ENCODE results near the gene DUSP2.

DUSP2 gene

GRCh38 chr2:96145036-96145847 is at the start of gene DUSP2:
Gene DUSP2, minus strand, starts transcription at chr2:96145440. Its CDS starts 86 bp downstream, at chr2:96145354.
- DNase-seq = peak; percentile 97

GRCh38 chr2:96191937-96192670 is 46.9 kb upstream of the DUSP2 start:
- no peak for DNase-seq

DNA sequence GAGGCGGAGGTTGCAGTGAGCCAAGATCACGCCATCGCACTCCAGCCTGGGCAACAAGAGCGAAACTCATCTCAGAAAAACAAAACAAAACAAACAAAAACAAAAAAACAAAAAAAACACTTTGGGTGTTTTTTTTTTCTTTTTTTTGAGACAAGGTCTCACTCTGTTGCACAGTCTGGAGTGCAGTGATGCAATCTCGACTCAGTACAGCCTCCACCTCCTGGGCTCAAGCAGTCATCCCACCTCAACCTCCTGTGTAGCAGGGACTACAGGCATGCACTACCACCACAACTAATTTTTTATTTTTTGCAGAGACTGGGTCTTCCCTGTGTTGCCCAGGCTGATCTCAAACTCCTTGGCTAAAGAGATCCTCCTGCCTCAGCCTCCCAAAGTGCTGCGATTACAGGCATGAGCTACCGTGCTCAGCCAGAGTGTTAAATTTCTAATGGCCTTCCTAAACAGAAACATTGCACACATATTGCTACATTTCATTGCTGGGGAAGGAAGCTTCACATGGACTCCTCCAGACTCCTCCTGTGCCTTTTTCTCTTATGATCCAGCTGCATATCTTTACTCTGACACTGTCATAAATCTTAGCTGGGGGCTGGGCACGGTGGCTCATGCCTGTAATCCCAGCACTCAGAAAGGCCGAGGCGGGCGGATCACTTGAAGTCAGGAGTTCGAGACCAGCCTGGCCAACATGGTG is 43.7 kb upstream of the DUSP2 start:
- DNase-seq = no peak

GRCh38 chr2:96186562-96186961 is 41.3 kb upstream of the DUSP2 start:
- no peak for DNase-seq

- no peak for DNase-seq
Observed at GRCh38 chr2:96185516-96185915, 40.3 kb upstream of the DUSP2 start.

DNA sequence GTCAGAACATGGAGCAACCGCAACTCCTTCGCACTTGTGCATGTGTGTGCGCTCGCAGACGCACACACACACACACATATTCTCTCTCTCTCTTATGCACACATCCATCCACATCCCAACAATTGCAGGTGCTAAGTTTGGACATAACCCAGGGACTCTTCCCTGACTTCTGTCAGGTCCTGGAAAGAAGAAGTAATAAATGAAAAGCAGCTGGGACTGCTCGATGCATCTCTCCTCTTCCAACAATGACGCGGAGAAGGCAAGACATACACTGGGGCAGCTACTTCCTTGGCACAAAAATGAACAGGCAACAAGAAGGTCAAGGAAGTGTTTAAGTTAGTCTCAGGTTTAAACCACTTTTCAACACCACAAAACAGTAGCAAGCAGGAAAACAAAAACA is 39.7 kb upstream of the DUSP2 start:
- DNase-seq = no peak

DNA sequence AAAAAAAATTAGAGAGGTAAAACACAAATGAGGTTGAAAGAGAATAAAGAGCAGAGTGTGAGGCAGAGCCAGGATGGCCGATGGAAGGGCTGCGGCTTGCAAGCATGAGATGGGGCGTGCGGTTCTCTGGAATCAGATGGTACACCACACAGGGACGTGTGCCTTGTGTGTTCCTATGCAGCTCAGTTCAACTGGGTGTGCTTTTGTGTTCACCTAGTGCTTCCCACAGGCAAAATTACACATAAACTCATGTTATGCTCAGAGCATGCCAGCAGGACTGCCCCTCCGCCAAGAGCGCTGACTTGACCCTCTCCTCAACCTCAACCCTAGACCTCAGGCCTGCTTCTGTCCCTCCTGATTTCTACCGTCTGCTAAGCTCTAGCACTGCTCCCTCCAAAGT is 38.9 kb upstream of the DUSP2 start:
- no peak for DNase-seq

DNA sequence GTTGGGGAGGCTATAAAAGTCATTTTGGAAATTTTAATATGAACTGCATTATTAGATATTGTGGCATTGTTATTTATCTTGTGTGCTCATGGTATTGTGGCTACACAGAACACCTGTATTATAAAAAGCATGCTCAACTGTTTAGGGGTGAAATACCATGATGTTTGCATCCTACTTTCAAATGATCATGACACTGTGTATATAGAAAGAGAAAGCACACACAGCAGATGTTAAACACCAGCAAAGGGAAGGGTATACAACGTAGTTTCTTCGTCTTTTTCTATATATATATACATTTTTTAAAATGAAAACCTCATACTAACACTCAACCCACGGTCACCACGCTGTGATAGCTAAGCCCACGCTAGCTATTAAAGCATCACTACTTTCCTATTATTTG is 36.3 kb upstream of the DUSP2 start:
- no peak for DNase-seq

GRCh38 chr2:96180521-96180920 is 35.3 kb upstream of the DUSP2 start:
- no peak for DNase-seq

DNA sequence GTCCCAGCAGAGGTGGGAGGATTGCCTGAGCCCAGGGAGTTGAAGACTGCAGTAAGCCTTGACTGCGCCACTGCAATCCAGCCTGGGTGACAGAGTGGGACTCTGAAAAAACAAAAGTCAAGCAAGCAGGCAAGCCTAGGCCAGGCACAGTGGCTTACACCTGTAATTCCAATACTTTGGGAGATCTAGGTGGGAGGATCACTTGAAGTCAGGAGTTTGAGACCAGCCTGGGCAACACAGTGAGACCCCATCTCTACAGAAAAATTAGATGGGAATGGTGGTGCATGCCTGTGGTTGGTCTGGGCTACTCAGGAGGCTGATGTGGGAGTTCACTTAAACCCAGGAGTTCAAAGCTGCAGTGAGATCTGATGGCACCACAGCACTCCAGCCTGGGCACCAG is 34.8 kb upstream of the DUSP2 start:
- DNase-seq = no peak

GRCh38 chr2:96176661-96177060 is 31.4 kb upstream of the DUSP2 start:
- no peak for DNase-seq

DNA sequence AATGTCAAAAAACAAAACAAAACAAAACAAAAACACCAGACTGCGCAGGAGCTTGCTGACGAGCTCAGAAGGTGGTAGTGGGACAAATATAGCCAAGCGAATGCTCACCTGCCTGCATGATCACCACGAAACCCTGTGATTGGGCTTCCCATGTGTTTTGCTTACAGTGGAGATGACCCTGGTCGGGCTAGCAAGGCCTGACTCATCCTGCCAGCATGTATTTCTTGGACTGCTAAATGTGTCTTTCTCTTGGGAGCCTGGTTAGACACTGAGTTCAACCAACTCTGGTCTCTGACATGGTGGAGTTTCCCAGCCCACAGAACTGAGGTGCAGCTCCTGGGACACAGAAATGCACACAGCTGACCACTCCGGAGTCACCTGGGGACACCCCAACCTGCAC is 30.7 kb upstream of the DUSP2 start:
- DNase-seq = no peak

DNA sequence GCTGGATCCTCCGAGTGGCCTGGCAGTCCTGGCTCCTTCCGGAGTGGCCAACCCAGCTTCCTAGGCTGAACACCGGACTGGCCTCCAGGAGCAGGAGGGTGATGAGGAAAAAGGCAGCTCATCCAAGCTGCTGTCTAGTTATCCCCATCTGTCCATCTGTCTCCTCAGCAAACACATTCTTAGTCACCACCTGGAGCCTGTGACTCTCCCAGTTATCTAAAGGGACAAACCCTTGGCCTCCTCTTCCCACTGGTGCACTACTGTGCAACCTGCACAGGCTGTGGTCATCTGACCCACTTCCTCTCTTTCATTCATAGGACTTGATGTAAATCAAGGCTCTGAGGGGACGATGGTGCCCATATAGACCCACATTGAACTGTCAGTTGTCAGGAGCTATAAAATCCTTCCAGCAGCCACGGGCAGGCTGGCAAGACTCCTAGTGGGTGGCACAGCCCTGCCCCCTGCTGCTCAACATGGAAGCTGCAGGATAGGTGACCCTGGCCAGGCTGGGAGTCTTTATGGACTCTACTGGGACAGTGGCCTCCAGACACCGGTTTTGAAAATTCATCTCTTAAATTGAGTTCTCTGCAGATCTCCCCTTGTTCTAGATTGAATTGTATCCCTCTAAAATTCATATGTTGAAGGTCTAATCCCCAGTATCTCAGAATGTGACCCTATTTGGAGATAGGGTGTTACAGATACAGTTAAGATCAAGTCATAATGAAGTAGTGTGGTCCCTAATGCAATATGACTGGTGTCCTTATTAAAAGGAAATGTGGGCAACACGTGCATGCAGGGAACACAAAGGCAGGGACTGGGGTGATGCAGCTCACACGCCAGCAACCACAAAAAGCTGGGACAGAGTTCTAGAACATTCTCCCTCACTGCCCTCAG is 29.3 kb upstream of the DUSP2 start:
- DNase-seq = peak; percentile 93

DNA sequence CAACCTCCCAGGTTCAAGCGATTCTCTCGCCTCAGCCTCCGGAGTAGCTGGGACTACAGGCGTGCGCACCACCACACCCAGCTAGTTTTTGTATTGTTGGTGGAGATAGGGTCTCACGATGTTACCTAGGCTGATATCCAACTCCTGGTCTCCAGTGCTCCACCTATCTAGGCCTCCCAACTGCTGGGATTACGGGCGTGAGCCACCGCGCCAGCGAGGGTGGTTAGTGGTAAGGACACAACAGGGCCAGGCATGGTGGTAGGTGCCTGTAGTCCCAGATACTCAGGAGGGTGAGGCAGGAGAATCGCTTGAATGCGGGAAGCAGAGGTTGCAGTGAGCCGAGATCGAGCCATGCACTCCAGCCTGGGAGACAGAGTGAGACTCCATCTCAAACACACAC is 26.6 kb upstream of the DUSP2 start:
- DNase-seq = no peak

DNA sequence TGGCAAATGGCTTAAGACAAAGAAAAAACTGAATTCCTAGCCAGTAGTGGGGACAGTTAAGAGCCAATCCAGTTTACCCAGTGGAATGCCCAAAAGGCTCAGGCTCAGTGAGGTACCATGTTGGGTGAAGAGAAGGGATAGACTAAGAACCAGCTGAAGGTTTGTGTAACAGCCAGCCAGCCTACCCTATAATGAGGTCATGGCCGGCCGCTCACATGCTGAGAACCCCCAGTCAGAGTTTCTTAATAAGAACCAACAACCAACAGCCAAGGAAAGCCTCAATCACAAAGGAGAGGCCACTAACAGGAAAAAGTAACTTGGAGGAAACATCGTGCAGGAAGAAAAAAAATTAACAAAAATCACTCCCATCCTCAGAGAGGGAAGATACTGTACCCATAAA is 25.4 kb upstream of the DUSP2 start:
- no peak for DNase-seq

GRCh38 chr2:96169868-96170507 is 24.7 kb upstream of the DUSP2 start:
- DNase-seq = peak; percentile 25

GRCh38 chr2:96167407-96168013 is 22.3 kb upstream of the DUSP2 start:
- no peak for DNase-seq

- DNase-seq = no peak
Observed at GRCh38 chr2:96164459-96165184, 19.4 kb upstream of the DUSP2 start.

DNA sequence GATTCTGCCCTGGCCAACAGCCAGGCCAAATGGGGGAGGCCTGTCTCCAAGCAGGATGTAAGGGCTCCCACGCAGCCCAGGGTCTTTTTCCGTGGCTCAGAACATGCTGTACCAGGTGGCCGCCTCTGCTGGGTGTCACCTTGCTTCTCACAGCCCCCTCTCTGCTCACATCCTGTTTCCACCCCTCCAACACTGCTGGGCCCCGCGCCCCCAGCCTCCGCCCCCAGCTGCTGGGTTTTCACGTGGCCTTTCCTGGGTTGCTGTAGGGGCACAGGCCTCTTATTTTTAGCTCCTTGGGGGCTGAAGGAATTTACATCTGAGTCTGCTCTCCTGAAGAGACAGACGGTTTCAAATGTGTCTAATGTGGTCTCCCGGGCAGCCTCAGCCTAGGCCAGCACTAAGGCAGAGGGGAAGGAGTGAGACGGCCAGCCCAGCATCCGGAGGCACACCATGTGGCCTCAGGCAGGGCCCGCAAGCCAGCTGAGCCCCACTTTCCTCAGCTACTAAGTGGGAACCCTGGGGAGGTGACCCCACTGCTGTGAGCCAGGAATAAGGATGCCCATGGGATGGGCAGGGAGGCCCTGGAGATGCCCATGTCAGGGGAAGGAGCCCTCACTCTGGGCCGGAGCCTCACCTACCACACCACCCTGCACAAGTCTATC is 18.7 kb upstream of the DUSP2 start:
- DNase-seq = no peak

- no peak for DNase-seq
Observed at GRCh38 chr2:96163415-96163767, 18.2 kb upstream of the DUSP2 start.

GRCh38 chr2:96161898-96162297 is 16.7 kb upstream of the DUSP2 start:
- no peak for DNase-seq

All from DMS53 (cell line).